ENCODE data around the gene NCEH1.

GRCh38 chr3:172699031-172699430 lies 11.8 kb downstream of the NCEH1 start:
- TF ChIP-seq, protein P1, sequence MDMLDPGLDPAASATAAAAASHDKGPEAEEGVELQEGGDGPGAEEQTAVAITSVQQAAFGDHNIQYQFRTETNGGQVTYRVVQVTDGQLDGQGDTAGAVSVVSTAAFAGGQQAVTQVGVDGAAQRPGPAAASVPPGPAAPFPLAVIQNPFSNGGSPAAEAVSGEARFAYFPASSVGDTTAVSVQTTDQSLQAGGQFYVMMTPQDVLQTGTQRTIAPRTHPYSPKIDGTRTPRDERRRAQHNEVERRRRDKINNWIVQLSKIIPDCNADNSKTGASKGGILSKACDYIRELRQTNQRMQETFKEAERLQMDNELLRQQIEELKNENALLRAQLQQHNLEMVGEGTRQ (IDR thresholded peaks at IDR 0.05; ENCODE audit: low read depth, low read length): no peak
- no peak for TF ChIP-seq POLR2A (IDR thresholded peaks at IDR 0.05; ENCODE audit: low read depth, low read length)
- no peak for TF ChIP-seq CTCF (conservative IDR thresholded peaks at IDR 0.05; ENCODE audit: low read depth, low read length)
- TF ChIP-seq CEBPB (IDR thresholded peaks at IDR 0.05; ENCODE audit: low read depth, low read length): no peak
- TF ChIP-seq RFX5 (IDR thresholded peaks at IDR 0.05; ENCODE audit: low read depth, low read length): no peak
- TF ChIP-seq MAFK (IDR thresholded peaks at IDR 0.05; ENCODE audit: low read depth, low read length): no peak
- TF ChIP-seq MAZ (IDR thresholded peaks at IDR 0.05; ENCODE audit: borderline replicate concordance, low read depth, low read length): no peak

Data from IMR-90 (cell line).